ENCODE measurements around the gene NAA11. TPM values are rescaled to one million over a fixed set of nuclear protein-coding genes. Genes with fewer than 3 reads are reported as not detected.
"Not testable (repeated sequence)": the region's sequence is repeated elsewhere in the genome, so short reads cannot be mapped to it uniquely, and the experiment has no call there.

The NAA11 gene
- total RNA-seq, 1 experiment from 2014 or later: not detected

DNA sequence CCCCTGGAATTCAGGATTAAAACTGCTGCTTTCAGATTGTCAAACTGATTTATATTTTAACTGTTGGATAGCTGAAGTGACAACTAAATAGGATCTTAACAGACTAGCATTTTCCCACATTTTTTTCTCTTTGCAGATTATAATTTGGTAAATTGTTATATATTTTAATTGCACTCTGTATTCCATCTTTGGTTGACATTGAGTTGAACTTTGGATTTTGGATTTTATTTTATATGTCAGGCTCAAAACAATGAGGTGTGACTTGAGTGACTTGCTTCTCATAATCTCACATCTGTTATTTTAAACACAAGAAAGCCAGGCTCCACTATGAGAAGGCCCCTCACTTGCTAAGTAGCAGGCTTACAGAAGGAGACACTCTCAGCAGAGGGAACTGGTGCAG is 38.1 kb downstream of the NAA11 start:
- H3K9me3 ChIP-seq (ENCODE audit: insufficient read depth, low read depth): no peaks in the 10 kb centered on the region
- DNase-seq: no peak
- H4K20me1 ChIP-seq (ENCODE audit: insufficient read depth): no peaks in the 10 kb centered on the region
- no peaks in the 10 kb centered on the region for H3F3A ChIP-seq (ENCODE audit: insufficient read depth, low read depth)
- H3K4me1 ChIP-seq (replicated peaks; ENCODE audit: insufficient read depth): no peaks in the 10 kb centered on the region
- no peak overlapping the region for H2AFZ ChIP-seq
- no peak for TF ChIP-seq EZH2 (IDR thresholded peaks at IDR 0.05; ENCODE audit: low read depth)
- TF ChIP-seq, protein P1, sequence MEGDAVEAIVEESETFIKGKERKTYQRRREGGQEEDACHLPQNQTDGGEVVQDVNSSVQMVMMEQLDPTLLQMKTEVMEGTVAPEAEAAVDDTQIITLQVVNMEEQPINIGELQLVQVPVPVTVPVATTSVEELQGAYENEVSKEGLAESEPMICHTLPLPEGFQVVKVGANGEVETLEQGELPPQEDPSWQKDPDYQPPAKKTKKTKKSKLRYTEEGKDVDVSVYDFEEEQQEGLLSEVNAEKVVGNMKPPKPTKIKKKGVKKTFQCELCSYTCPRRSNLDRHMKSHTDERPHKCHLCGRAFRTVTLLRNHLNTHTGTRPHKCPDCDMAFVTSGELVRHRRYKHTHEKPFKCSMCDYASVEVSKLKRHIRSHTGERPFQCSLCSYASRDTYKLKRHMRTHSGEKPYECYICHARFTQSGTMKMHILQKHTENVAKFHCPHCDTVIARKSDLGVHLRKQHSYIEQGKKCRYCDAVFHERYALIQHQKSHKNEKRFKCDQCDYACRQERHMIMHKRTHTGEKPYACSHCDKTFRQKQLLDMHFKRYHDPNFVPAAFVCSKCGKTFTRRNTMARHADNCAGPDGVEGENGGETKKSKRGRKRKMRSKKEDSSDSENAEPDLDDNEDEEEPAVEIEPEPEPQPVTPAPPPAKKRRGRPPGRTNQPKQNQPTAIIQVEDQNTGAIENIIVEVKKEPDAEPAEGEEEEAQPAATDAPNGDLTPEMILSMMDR (conservative IDR thresholded peaks at IDR 0.05): no peak
- no peak overlapping the region for H3K4me2 ChIP-seq
- ChIA-PET CTCF (no interaction called here), POLR2A (ENCODE audit: unreplicated experiment) (no interaction called here)
- no peaks in the 10 kb centered on the region for H3K36me3 ChIP-seq (ENCODE audit: low read depth)
- H3K9me2 ChIP-seq (ENCODE audit: insufficient read depth): no peaks in the 10 kb centered on the region
- H3K79me2 ChIP-seq (ENCODE audit: low read depth): no peaks in the 10 kb centered on the region
- intact Hi-C loops (cut with micrococcal nuclease; ENCODE audit: unreplicated experiment): no loop called here
- BruUV-seq (replicated peaks): no TSS peak
- H3K4me3 ChIP-seq: no peak overlapping the region
- H3K27ac ChIP-seq: no peak overlapping the region
- no peaks in the 10 kb centered on the region for H3K27me3 ChIP-seq (ENCODE audit: insufficient read depth, low read depth)

DNA sequence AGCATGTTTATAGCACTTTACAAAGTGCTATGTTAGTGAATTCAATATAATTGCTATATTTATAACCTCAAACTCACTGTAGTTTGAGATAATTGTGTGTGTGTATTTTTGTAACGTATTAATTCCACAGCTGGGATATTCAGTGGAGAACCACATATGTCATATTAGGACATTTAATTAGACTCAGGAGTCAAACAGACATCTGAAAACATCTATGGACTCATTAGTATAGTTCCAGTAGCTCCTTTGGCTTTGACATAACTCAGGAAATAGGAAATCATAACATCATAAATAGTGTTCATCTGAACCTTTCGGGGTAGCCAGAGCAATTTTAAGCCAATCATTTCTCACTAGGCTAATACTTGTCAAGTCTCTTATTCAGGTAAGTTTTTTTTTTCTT is 38.8 kb downstream of the NAA11 start:
- H3K9me2 ChIP-seq (ENCODE audit: insufficient read depth): no peaks in the 10 kb centered on the region
- no peak overlapping the region for H3K27ac ChIP-seq
- no peak overlapping the region for H3K4me2 ChIP-seq
- no peaks in the 10 kb centered on the region for H3F3A ChIP-seq (ENCODE audit: insufficient read depth, low read depth)
- POLR2A ChIA-PET (ENCODE audit: unreplicated experiment): no interaction called here
- no peaks in the 10 kb centered on the region for H3K9me3 ChIP-seq (ENCODE audit: insufficient read depth, low read depth)
- TF ChIP-seq, protein P1 (conservative IDR thresholded peaks at IDR 0.05): no peak
- no peak for TF ChIP-seq EZH2 (IDR thresholded peaks at IDR 0.05; ENCODE audit: low read depth)
- no peaks in the 10 kb centered on the region for H3K27me3 ChIP-seq (ENCODE audit: insufficient read depth, low read depth)
- no peak for DNase-seq
- no peak overlapping the region for H3K4me3 ChIP-seq
- H3K36me3 ChIP-seq (ENCODE audit: low read depth): no peaks in the 10 kb centered on the region
- H3K4me1 ChIP-seq (replicated peaks; ENCODE audit: insufficient read depth): no peaks in the 10 kb centered on the region
- no TSS peak for BruUV-seq (replicated peaks)
- H4K20me1 ChIP-seq (ENCODE audit: insufficient read depth): no peaks in the 10 kb centered on the region
- CTCF ChIA-PET: no interaction called here
- no peaks in the 10 kb centered on the region for H3K79me2 ChIP-seq (ENCODE audit: low read depth)
- intact Hi-C loops (cut with micrococcal nuclease; ENCODE audit: unreplicated experiment): no loop called here
- no peak overlapping the region for H2AFZ ChIP-seq

DNA sequence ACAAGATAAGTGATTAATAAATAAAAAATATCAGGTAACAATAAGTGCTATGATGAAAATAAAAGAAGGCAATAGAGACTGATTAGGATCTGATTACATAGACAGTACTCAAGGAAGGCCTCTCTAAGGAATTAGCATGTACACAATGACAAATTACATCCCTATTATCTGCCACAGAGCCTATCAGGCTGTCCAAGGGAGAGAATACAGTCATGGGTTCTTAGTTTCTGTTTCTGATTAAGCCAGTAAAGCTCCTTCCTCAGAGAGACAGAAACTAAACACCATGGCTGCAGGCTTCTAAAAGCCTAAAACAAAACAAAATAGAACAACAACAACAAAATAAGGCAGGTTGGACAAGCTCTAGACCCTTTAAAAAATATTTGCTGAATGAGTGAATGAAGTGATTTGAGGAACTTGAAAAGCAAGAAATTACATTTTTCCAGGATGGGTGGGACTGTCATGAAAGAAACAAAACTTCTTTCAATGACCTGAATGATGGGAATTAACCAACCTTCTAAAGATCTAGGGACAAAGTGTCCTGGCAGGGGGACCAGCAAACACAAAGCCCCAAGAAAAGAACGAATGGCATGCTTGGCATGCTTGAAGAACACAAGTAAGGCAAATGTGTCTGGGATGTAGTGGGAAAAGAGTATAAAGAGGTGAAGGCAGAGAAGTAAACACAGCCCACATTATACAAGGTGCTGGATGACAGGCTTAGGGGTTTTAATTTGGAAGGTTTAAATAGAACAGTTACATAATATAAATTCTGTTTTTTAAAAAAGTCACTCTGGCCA is 44.1 kb downstream of the NAA11 start:
- Histone ChIP-seq H3K4me3 (no peak overlapping the region), H3K79me2 (ENCODE audit: low read depth) (no peaks in the 10 kb centered on the region), H3K27ac (no peak overlapping the region), H4K20me1 (ENCODE audit: insufficient read depth) (no peaks in the 10 kb centered on the region), H3K9me3 (ENCODE audit: insufficient read depth, low read depth) (no peaks in the 10 kb centered on the region), H3K4me1 (replicated peaks; ENCODE audit: insufficient read depth) (no peaks in the 10 kb centered on the region), H2AFZ (no peak overlapping the region), H3K36me3 (ENCODE audit: low read depth) (no peaks in the 10 kb centered on the region), H3F3A (ENCODE audit: insufficient read depth, low read depth) (no peaks in the 10 kb centered on the region), H3K27me3 (ENCODE audit: insufficient read depth, low read depth) (no peaks in the 10 kb centered on the region), H3K9me2 (ENCODE audit: insufficient read depth) (no peaks in the 10 kb centered on the region), H3K4me2 (no peak overlapping the region)
- intact Hi-C loops (cut with micrococcal nuclease; ENCODE audit: unreplicated experiment): no loop called here
- POLR2A ChIA-PET (ENCODE audit: unreplicated experiment): no interaction called here
- no peak for DNase-seq
- BruUV-seq (replicated peaks): no TSS peak
- CTCF ChIA-PET: no interaction called here
- no peak for TF ChIP-seq EZH2 (IDR thresholded peaks at IDR 0.05; ENCODE audit: low read depth)
- TF ChIP-seq, protein P1 (conservative IDR thresholded peaks at IDR 0.05): no peak

DNA sequence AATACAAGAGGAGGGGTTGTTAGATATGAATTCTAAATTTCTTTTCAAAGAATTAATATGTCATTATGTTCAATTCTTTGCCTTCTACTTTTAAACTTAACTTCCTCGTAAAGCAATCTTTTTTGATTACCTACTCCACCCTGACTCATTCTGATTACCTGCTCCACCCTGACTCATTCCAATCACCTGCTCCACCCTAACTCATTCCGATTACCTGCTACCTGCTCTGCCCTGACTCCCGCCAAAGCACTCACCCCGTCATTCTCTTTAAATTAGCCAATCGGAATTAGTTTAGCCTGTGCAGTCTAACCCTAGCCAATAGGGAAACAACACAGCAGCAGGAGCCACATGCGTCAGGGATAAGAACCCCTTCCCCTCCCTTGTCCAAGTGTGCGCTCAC is 48.4 kb downstream of the NAA11 start:
- H3K9me3 ChIP-seq (ENCODE audit: insufficient read depth, low read depth); H3K27me3 ChIP-seq (ENCODE audit: insufficient read depth, low read depth); H3K4me2 ChIP-seq; H3F3A ChIP-seq (ENCODE audit: insufficient read depth, low read depth); H2AFZ ChIP-seq; H4K20me1 ChIP-seq (ENCODE audit: insufficient read depth); CTCF ChIA-PET; H3K27ac ChIP-seq; intact Hi-C loops (cut with micrococcal nuclease; ENCODE audit: unreplicated experiment); H3K79me2 ChIP-seq (ENCODE audit: low read depth); H3K36me3 ChIP-seq (ENCODE audit: low read depth); H3K4me3 ChIP-seq; DNase-seq; H3K4me1 ChIP-seq (replicated peaks; ENCODE audit: insufficient read depth); BruUV-seq (replicated peaks); H3K9me2 ChIP-seq (ENCODE audit: insufficient read depth): not testable (repeated sequence)
- POLR2A ChIA-PET (ENCODE audit: unreplicated experiment): interaction anchor here (0.6 kb wide), 1 partner anchor 353 kb away, joined by 4 read pairs; no protein-coding TSS in a partner anchor

All from PC-9 (cell line).